Activated T-cell treated with anti-CD3 and anti-CD28 coated beads, Interleukin-2, amount 50 U/mL, for 1 hour (primary cell): ENCODE measurements around the gene IFT81.
"Not testable (repeated sequence)": the region's sequence is repeated elsewhere in the genome, so short reads cannot be mapped to it uniquely, and the experiment has no call there.

Experiments used
- DNase-seq: peaks from one replicate; pipeline ENCODE4 v3.0.0-alpha.2; 2020

Gene IFT81

GRCh38 chr12:110248096-110248447, 123.9 kb downstream of the IFT81 start:
- DNase-seq: no peak

DNA sequence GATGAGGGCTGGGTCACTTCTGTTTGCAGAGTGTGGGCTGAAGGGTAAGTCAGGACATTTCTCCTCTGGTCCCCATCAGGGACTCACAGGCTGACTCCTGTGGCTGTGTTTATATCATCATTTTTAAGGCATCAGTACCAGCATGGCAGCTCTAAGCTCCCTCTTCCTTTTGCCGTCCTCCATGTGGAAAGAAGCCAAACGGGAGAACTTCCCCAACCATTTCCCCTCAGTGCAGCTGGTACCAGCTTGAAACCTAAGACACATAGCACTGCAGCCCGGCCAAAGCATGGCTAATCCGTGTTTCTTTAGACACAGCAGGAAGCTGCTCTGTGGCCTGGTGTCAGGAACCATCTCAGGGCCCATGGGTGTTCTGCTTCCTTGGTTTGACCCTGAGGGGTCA, 124.9 kb downstream of the IFT81 start:
- no peak for DNase-seq

- DNase-seq: no peak
These were observed 125.6 kb downstream of the IFT81 start for GRCh38 chr12:110249716-110250225.

- no peak for DNase-seq
These were observed 127.2 kb downstream of the IFT81 start for GRCh38 chr12:110251381-110251780.

DNA sequence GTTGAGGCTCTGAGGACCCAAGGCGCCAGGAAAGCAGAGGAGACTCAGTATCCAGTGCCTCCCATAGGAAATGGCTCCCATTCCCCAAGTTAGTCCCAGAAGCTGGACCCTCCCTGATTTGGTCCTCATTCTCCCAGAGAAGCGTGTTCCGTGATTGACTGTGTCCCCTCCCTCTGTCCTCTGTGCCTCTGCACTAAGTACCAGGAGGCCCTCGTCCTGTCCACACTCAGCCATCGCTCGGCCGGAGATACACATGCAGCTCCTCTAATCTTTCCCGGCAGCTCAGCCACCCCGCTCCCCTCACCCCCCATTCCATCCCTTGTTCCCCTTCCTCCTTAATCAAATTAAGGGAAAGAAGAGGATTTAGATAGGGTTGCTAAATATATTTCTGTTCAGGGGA, 128.6 kb downstream of the IFT81 start:
- no peak for DNase-seq

- no peak for DNase-seq
These were observed 129.0 kb downstream of the IFT81 start for GRCh38 chr12:110253176-110253575.

GRCh38 chr12:110254971-110255540, 130.9 kb downstream of the IFT81 start:
- DNase-seq: no peak

- DNase-seq: not testable (repeated sequence)
These were observed 131.8 kb downstream of the IFT81 start for GRCh38 chr12:110255890-110256456.

DNA sequence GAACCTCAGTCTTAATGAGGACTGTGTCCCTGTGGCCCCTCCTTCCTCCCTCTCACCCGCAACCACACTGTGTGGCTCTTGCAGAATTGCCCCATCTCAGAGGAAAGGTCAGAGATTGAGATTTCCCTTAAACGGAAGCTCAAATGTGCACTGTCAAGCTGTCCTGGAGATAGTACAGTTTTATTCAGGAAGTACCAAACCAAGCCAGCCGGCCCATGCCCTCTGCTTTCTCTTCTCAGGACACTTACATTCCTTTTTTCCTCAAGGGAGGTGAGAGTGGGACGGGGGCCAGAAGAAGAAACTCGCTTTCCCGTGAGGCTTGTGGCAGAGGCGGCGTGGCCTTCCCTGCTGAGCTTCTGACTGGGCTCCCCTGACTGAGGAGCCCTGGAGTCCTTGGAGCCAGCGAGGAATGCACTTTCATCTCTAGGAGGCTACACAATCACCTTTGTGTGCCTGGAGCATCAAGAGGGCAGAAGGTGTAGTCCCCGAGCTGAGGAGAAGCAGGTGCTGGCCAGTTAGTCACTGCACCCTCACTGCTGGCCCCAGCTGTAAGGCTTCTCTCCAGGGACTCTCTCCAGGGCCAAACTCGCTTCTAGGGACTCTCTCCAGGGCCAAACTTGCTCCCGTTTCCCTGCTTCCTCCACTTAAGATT, 132.7 kb downstream of the IFT81 start:
- DNase-seq: no peak

- DNase-seq: no peak
These were observed 134.3 kb downstream of the IFT81 start for GRCh38 chr12:110258466-110258865.

DNA sequence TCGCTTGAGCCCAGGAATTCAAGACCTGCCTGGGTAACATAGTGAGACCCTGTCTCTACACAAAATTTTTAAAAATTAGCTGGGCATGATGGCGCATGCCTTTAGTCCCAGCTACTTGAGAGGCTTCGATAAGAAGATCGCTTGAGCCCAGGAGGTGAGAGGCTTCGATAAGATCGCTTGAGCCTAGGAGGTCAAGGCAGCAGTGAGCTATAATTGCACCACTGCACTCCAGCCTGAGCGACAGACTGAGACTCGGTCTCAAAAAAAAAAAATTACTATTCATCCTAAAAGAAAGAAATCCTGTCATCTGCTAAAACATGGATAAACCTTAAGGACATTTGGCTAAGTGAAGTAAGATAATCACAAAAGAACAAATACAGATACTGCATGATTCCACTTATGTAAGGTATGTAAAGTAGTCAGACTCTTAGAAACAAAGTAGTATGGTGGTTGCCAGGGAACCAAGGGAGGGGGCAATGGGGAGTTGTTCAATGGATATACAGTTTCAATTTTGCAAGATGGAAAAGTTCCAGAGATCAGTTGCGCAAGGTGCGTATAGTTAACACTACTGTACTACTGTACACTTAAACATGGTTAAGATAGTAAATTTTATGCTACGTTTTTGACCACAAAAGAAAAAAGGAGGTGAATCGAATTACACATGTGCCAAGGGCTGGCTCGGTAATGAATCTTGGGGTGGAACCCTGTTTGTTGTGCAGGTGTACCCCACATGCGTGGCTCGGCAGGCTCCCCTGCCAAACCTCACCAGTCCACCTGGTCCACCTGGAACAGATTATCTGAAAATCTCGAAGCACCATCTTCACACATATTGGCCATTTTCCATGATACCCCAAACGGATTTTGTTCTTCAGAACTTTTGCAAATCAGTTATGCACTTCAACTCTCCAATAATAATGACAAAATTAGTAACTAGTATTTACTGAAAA, 138.6 kb downstream of the IFT81 start:
- no peak for DNase-seq

DNA sequence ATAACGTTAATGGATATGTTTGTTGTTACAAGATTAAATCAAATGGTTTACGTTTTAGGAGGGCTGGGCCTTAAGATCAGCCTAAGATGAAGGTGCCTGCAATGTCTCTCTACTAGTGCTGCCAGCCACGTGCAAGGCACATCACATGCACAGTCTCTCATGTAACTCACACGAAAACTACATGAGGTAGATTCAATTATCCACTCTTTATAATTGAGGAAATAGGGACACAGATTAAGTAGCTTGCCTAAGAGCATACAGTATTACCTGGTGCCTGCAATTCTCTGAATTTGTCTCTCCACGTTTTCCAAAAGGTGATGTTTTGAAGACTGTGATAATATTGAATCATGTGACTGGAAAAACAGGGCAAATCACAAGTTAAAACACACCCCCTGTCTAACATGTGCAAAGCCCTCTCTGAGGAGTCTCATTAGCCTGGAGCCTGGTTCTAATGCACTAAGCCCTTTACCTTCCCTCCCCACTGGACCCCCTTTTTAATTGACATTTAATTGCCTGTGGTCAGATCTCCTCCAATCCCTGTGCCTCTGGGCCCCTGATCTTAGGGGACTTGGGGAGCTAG, 142.3 kb downstream of the IFT81 start:
- DNase-seq: no peak

DNA sequence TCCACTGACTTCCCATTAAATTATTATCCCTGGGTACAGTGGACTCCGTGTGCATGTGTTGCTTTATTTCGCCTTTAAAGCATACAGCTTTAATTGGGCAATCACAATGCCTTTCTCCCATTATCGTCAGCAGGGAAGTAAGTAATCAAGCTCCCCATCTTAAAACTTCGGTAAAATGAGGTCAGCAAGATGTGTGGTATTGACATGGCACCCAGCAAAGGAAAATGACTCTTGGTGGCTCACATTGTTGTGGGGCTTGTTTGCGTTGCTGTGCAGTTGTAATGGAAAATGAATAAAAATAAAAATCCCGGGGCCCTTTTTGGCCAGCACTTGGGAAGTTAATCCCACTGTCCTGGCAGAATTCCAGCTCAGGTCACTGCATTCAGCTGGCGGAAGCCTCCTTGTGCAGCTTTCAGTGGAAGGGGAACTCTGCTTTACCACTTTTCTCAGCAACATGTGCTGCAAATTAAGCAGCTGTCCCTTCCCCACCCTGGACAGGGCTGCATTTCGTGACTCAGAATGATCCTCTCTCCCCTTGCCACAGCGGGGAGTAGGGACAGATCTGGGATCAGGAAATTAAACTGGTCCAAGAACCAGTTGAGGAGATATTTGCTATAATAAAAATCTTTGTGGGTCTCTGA, 142.9 kb downstream of the IFT81 start:
- DNase-seq: no peak
